GM21786 (cell line): Measurements from ENCODE around the gene CPSF3.

Experiments used
- ATAC-seq: cut with Tn5 transposase; IDR thresholded peaks from one replicate; pipeline ENCODE4 v1.9.1; 2021; ENCODE audit not compliant: unreplicated experiment

The CPSF3 gene

DNA sequence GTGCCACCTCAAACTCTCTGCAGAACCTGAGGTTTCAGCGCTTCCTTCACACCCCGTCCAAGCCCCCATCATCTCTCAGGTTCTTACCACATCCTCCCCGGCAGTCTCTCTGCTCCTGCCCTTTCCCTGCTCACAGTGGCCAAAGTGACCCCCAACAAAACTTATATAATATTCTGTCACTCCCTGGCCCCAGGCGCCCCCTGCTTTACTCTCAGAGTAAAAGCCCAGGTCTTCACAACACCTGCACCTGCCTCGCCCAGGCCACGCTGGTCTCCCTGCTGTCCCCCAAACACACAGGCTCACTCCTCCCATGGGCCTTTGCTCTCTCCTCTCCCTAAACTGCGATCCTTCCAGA is 6.5 kb upstream of the CPSF3 start:
- no peak for ATAC-seq

DNA sequence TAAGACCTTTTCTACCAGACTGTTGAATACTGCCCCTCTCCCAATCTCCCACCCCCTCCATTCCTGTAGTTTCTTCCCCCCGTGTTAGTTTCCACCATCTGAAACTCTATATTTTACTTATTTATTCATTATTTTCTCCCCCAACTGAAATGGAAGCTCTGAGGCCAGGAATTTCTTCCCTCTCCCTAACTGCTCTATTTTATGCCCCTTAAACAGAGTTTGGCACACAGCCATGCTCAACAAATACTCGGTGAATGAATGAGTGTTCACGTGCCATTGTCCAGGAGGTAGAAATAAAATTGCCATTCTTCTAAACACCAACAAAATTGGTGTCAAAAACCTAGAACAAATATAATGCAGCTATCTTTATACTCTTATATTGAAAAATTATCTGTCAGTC is 5.7 kb upstream of the CPSF3 start:
- no peak for ATAC-seq

DNA sequence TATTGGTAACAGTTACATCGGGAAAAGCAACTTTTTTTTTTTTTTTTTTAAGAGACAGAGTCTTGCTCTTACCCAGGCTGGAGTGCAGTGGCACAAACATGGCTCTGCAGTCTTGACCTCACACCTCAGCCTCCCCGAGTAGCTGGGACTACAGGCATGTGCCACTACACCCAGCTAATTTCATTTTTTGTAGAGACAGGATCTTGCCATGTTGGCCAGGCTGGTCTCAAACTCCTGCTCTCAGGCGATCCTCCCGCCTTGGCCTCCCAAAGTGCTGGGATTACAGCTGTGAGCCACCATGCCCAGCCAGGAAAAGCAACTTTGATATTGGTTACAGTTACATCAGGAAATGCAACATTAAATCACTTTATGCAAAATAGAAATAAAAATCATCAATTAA is 4.7 kb upstream of the CPSF3 start:
- ATAC-seq = no peak

DNA sequence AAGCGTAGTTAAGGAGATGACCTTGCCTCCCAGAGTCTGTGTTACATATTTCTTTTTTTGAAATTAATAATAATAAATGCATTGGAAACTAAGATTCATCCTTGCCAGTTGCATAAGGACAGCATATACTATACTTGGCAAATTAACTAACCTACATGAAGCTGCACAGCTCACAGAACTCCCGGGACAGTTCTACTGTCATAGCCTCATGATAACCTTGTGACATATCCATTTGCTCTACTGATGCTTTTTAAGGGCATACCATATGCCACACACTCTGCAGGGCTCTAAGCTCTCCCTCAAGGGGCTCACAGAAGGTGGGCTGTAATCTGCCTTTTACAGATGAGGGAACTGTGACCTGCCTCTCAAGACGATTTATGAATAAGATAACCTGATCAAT is 3.9 kb upstream of the CPSF3 start:
- no peak for ATAC-seq

DNA sequence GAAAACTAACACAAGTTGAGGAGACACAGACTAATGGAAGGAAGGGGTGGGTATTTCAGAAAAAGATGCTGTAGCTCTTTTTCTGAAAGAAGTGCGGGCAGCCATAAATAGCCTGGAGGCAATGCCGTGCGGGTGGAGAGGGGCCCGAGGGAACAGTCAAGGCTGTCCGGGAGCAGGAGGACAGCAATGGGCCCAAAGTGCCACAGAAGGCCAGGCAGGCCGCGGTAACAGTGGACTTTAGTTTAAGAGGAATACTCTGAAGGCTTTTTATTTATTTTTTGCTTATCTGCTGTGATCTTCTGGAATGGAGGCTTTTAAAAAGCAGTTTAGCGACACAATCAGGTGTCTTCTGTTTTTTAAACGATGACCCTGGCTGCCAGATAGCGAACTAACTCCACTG is 3.0 kb upstream of the CPSF3 start:
- no peak for ATAC-seq

DNA sequence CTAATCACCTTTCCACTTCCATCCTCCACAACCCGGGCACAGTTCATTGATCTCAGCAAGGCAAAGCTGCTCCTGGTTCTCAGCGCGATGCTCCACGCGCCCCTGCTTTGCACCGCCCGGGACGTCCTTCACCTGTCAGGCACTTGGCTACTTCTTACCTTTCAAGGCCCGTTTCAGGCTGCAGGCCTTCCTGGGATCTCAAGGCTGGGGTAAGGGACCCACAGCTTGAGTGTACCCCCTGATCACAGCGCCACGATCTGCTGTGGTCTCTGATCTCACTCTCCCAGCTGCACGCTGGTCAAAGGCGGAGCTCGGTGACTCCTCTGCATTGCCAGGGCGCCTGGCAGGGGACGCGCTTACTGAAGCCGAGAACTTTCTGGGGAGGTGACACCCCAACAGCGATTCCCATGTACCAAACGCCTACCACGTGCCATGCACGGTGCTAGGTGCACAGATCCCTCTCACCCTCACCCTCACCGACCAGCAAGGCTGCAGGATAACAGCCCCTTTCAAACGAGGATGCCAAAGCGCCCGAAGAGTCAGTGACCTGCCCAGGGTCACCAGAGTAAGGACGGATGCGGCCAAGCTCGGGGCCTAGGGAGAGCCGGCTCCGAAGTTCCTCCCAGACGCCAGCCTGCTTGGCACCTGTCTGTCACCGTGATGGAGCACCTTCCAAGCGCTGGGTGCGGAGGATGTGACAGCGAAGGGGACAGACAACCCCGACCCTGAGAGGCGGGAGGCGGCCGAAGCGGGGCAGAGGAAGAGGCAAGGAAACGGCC is 944 bp upstream of the CPSF3 start:
- peak; percentile 27 for ATAC-seq

DNA sequence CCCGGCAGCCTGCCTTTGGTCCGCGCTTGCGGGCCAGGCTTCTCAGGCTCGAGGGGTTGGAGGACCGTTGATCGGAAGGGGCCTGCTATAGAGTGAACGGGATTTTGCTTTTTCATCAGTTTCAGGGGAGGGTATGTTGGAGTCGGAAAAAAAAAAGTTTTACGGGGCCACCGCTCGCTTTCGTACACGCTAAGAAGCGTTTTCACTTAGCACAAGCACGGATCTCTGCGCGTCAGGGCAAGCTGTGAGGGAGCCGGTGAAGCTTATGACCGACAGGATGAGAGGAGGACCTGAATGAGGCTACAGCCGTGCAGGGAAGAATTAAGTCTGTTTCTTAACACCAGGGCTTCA is 443 bp downstream of the CPSF3 start:
- no peak for ATAC-seq

DNA sequence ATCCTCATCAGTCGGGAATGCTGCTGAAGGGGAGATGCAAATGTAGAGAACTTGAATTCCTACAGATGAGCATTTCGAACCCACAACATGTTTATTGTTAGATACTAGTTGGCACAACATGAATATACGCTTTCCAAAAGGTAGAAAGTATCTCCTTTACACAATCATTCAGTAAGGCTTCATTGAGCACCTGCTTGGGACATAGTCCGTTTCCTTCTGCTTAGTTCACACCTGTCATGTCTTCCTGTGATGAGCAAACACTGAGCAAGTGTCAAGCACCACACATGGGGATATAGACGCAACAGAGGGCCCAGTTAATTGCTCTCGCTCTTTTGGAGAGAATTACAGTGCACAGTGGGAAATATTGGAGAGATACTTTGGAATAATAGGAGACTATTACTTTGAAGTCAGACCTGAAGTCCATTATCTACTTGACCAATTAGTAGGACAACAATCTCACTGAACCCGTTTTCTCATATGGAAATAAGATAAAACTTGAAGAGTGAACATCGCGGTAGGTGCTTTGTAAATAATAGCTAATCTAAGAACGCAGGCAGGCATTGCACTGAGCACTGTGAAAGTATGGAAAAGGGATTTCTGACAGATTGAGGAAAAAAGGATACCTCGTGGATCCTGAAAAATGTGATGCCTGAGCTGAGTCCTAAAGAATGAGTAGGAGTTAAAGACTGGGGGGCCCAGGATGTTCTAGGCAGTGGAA is 1.2 kb downstream of the CPSF3 start:
- no peak for ATAC-seq

DNA sequence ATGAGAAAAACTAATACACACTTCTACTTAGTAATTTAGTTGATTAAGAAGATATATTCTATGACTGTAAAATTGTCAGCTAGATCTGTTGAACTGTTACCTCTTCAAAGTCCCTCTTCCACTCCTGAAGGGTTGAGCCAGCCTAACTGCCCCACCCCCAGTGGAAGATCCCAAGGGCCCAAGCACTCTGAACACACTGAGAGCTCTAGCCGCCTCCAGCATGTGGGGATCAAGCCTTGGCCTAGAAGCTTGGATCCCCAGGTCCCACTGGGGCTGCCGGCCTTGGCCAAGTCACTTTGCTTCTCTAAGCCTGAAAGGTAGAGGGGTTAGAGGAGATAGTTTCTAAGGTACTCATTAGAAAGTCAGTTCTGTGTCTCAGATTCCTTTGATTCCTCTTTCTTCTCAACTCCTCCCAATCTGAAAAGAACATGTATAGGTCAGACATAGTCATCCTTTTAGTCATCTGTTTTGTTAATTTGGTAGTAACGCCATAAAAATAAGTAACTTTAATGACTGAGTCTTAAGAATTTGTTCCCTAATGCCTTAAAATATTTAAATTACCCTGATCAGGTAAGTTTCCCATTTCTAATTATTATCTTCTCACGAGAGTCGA is 5.6 kb downstream of the CPSF3 start:
- ATAC-seq = no peak

DNA sequence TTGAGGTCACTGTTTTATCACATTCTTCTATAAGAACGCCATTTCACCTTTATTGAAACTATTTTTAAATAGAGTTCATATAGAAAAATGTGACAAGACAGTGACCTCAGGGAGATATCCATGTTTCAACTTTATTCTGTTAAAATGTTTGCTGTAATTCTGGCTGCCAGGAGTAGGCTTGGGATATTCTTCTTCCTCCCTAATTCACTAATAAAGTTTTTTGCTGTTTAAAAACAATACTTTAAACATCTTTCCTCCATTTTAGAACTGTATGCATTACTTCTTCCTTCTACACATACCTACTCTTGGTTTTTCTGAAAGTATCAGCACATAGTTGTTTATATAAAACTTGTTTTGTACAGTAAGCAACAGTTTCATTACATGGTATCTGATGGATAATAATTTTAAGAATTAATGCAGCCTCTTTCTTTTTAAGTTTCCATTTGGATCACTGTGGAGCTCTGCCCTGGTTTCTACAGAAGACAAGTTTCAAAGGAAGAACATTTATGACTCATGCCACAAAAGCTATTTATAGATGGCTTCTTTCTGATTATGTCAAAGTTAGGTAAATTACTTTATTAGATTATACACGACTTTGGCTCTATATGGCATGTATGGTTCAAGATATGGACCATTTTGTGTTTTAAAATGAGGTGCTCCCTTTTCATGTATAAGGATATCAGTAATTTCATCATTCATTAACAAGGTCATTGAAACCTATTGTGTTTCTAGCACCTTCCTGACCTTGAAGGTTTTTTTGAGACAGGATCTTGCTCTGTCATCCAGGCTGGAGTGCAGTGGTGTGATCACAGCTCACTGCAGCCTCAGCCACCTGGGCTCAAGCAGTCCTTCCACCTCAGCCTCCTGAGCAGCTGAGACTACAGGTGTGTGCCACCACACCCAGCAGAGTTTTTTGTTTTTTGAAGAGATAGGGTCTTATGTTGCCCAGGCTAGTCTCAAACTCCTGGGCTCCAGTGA is 7.2 kb downstream of the CPSF3 start:
- ATAC-seq = no peak

DNA sequence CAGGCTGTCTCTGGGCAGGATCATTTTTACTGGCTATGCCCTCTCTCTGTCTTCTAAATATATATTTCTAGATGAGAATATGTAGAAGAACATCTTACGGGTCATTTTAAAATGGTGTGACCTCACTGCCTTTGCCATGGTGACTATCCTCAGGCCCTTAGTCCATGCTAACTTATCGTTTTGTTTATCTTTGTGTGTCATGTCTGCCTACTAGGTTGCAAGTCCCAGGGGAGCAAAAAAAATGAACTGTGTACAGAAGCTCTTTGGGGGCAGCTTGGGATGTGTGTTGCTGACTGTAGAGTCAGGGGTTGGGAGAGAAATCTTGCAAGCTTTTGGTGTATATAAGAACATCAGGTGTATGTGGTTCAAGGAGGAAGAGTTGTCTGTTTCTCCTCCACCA is 11.0 kb downstream of the CPSF3 start:
- ATAC-seq = no peak

DNA sequence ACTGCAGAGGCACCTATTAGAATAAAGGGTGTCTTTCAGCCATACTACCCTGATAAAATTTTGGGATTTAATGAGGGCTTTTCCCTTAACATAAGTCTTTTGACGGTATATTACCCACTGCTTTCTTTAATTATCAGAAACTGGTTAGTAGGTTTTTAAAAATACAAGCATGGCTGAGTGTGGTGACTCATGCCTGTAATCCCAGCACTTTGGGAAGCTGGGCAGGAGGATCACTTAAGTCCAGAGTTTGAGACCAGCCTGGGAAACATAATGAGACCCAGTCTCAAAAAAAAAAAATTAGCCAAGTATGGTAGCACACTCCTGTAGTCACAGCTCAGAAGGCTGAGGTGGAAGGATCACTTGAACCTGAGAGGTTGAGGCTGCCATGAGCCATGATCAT is 16.1 kb downstream of the CPSF3 start:
- no peak for ATAC-seq

DNA sequence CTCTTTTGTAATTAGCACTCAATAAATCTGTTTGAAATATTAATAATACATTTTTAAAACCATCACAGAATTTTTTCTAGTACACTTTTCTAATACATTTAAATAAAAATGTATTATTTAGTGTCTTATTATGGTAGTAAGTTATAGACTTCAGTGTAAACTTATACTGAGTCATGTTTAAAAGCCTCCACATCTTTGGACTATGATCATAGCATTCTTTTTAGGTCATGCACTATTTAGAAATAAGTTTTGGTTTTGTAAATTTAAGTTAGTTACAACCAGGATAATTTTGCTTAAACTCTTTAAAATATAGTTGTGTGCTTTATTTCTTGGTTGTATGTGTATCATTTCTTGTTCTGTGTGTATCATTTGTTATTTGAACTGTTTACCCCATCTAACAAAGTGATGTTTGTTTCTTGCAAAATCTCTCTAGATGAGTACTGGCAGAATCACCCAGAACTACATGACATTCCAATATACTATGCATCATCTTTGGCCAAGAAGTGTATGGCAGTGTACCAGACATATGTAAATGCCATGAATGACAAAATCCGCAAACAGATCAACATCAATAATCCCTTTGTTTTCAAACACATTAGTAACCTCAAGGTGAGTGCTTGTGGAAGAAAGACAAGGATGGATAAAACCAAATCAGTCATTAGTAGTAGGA is 16.7 kb downstream of the CPSF3 start:
- ATAC-seq = no peak

DNA sequence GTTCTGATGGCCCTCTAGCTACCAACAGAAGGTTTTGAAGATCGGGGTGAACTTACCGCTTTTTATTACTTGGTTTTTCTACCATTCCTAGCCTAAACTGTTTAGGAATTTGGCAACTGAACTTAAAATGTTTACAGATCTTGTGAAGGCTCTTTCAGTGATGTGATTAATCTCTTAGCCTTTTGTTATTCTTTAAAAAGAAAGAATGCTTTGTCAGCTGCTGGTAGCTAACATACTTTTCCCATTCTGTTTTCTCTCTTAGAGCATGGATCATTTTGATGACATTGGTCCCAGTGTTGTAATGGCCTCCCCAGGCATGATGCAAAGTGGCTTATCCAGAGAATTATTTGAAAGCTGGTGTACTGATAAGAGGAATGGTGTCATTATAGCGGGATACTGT is 18.1 kb downstream of the CPSF3 start:
- no peak for ATAC-seq

DNA sequence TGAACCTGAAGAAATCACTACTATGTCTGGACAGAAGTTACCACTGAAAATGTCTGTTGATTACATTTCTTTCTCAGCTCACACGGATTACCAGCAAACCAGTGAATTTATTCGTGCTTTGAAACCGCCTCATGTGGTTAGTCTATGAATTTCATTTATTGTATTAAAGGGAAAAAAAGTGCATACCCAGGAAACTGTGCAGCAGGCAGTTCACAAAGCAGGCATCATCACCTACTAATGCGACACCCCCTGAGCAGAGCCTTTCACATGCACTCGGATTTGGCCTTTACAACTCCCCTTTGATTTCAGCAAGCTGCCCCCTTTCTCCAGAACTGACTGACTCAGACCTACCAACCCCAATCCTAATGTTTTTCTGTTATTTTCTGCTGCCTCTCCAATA is 20.1 kb downstream of the CPSF3 start:
- ATAC-seq = no peak

DNA sequence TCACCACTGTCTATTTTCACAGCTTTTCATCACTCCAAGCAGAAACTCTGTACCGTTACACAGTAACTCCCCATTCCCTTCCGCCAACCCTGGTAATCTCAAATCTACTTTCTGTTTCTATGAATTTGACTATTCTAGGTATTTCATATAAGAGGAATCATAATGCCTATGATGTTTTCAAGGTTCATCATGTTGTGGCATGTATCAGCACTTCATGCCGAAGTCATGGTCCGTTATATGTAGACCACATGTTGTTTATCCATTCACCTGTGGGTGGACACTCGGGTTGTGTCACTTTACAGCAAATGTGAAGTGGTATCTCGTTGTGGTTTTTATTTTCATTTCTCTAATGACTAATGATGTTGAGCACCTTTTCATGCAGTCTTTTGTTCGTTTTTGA is 21.6 kb downstream of the CPSF3 start:
- ATAC-seq = no peak

DNA sequence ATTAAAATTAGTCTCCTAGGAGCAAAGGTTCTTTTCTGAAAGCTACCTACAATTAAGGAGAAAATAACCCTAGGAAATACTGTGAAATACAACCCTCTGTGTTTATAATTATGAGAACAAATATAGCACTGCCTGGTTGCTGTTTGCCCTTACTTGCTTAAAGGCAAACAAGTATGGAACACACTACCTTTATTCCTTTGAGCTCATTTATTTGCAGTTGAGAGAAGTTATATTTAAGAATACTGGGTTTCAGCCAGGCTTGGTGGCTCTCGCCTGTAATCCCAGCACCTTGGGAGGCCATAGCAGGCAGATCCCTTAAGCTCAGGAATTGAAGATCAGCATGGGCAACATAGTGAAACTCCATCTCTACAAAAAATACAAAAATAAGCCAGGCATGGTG is 27.8 kb downstream of the CPSF3 start:
- ATAC-seq = no peak

DNA sequence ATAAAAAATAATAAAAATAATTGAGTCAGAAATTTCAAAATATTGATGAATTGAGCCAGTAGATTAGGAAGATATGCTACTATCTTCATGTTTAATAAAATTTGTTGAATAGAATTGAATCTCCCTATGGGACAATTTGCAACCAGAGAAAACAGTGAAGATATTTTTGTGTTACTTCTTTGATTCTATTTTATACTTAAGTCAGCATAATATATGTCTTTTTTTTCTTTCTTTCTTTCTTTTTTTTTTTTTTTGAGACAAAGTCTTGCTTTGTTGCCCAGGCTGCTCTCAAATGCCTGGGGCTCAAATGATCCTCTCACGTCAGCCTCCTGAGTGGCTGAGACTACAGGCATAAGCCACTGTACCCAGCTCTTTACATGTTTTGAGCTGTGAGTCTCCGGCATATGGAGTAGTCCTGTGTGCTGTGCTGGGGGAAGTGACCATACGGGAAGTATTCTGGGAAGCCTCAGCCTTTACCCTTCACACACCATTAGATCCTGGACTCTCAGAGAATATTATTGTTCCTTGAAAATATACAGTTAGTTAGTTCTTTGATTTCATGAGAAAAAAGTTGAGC is 37.1 kb downstream of the CPSF3 start:
- no peak for ATAC-seq

DNA sequence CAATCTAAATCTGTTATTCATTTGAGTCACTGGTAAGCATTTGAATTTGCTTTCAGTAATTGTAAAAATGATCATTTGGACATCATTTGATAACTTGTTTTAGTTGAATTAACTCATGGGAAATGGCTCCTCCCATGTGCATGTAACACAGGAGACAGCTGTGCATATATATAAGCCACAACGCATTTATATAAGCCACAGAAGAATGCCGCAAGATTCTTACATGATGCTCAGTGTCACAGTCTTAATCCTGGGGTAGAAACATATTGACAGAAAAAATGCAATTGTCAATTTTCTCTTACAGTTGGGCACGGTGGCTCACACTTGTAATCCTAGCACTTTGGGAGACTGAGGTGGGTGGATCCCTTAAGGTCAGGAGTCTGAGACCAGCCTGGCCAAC is 37.6 kb downstream of the CPSF3 start:
- ATAC-seq = no peak

DNA sequence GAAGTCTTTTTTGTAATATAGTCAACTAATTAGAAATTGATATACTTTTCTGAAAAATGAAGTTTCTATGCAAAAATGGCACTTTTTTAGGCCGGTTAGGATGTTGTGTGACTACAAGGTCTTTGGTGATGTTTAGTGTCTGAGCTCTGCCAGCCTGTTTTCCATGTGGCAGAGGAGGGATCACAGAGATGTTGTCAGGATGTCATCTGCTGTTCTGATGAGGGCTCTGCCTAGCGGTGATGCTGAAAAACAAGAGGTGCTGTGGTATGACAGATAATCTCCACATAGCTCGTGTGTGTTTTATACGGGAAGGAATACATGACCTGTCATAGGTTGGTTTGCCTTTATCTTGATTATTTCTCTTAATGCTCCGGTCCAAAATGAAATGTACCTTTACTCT is 38.9 kb downstream of the CPSF3 start:
- ATAC-seq = no peak
